Endothelial cell of umbilical vein (primary cell): Measurements from ENCODE around the gene HADH. TPM values are rescaled to one million over a fixed set of nuclear protein-coding genes. Genes with fewer than 3 reads are reported as not detected.

Experiments used
- BruUV-seq: library from RNA; stranded (reverse); fragments of 400-500 nt; replicated peaks from 2 replicates; lab custom pipeline; 2021; lab: Mats Ljungman, UMichigan
- CTCF ChIA-PET: fragments of 300-600, 350-600 bp; sonication (Branson Sonifier 250); formaldehyde crosslinking; loops from one replicate; lab custom pipeline; 2021; ENCODE audit warnings: antibody characterized with exemption, inconsistent platforms; lab: Charles Lee
- POLR2A ChIA-PET: fragments of 300-600, 350-600 bp; sonication (Branson Sonifier 250); formaldehyde crosslinking; loops from one replicate; lab custom pipeline; 2021; ENCODE audit warnings: antibody characterized with exemption, inconsistent platforms; lab: Charles Lee
- DNase-seq: peaks from one replicate; pipeline ENCODE4 v3.0.0-alpha.2; 2011; ENCODE audit warnings: low read depth, low spot score
- FAIRE-seq: peaks from 2 replicates; lab custom pipeline; 2011; peaks lifted over from hg19 to GRCh38; lab: Jason Lieb, UNC
- H2AFZ ChIP-seq: 2 replicates; pipeline ENCODE4 v1.6.0; 2012; ENCODE audit warnings: low read depth, low read length, control low read depth, inconsistent platforms
- H3K27ac ChIP-seq: 2 replicates; pipeline ENCODE4 v1.5.1; 2011; ENCODE audit warnings: low read depth, mild to moderate bottlenecking, control low read depth, low read length, moderate library complexity; ENCODE audit not compliant: insufficient read depth
- H3K27me3 ChIP-seq, 2 experiments: 2 replicates each; pipeline versions ENCODE4 v1.6.0 to v1.6.1; 2011; ENCODE audit warnings: low read length in 2 of 2, mixed read lengths in 1 of 2; ENCODE audit not compliant: control insufficient read depth in 2 of 2, insufficient read depth in 2 of 2
- H3K36me3 ChIP-seq, 2 experiments: 2 replicates in 1 of 2; 3 replicates in 1 of 2; pipeline ENCODE4 v1.5.1; 2011; ENCODE audit warnings: low read length in 2 of 2, mild to moderate bottlenecking in 1 of 2, moderate library complexity in 1 of 2; ENCODE audit not compliant: control insufficient read depth in 2 of 2, insufficient read depth in 2 of 2; ENCODE audit errors: extremely low read depth in 1 of 2
- H3K4me1 ChIP-seq: 3 replicates; pipeline ENCODE4 v1.5.1; 2011; ENCODE audit warnings: mild to moderate bottlenecking, low read length; ENCODE audit not compliant: control insufficient read depth, insufficient read depth; ENCODE audit errors: extremely low read depth
- H3K4me2 ChIP-seq: 2 replicates; pipeline ENCODE4 v1.6.1; 2011; ENCODE audit warnings: low read length, control low read depth, mixed read lengths; ENCODE audit not compliant: insufficient read depth
- H3K4me3 ChIP-seq, 3 experiments: fragments of 200-600 bp in 1 of 3; sonication (generic), shearing (Covaris generic) in 1 of 3; replicated peaks in 1 of 3; 2 replicates each; pipeline ENCODE4 v1.5.1; 2011 to 2016; ENCODE audit warnings: control low read depth in 3 of 3, low read length in 3 of 3, mild to moderate bottlenecking in 2 of 3, inconsistent platforms in 1 of 3, low read depth in 1 of 3, moderate library complexity in 1 of 3; ENCODE audit not compliant: insufficient read depth in 1 of 3
- H3K79me2 ChIP-seq: 2 replicates; pipeline ENCODE4 v1.6.0; 2012; ENCODE audit warnings: low read length, inconsistent platforms; ENCODE audit not compliant: control insufficient read depth, insufficient read depth
- H3K9ac ChIP-seq: replicated peaks from 2 replicates; pipeline ENCODE3; 2011; ENCODE audit warnings: low read length, control low read depth; ENCODE audit not compliant: insufficient read depth; ENCODE audit errors: extremely low read depth
- H3K9me1 ChIP-seq: replicated peaks from 3 replicates; pipeline ENCODE4 v1.6.0; 2011; ENCODE audit warnings: mild to moderate bottlenecking, low read length; ENCODE audit not compliant: control insufficient read depth, insufficient read depth; ENCODE audit errors: extremely low read depth
- H3K9me3 ChIP-seq: replicated peaks from 2 replicates; pipeline ENCODE4 v1.5.1; 2012; ENCODE audit warnings: low read length, inconsistent platforms; ENCODE audit not compliant: control insufficient read depth, insufficient read depth
- H4K20me1 ChIP-seq: replicated peaks from 2 replicates; pipeline ENCODE3; 2011; ENCODE audit warnings: mild to moderate bottlenecking, low read length; ENCODE audit not compliant: control insufficient read depth, insufficient read depth; ENCODE audit errors: extremely low read depth
- CTCF ChIP-seq, 2 donors: IDR thresholded peaks; 1 replicate in 1 of 2; 2 replicates in 1 of 2; pipeline ENCODE4 v1.5.1; 2011; ENCODE audit warnings: low read length in 2 of 2, mild to moderate bottlenecking in 2 of 2, moderate library complexity in 2 of 2, control low read depth in 1 of 2, inconsistent platforms in 1 of 2, low read depth in 1 of 2; ENCODE audit not compliant: insufficient read depth in 1 of 2; ENCODE audit errors: extremely low read depth in 1 of 2
- EZH2 ChIP-seq: IDR thresholded peaks from 2 replicates; pipeline ENCODE4 v1.6.1; 2012; ENCODE audit warnings: borderline replicate concordance, low read depth, mild to moderate bottlenecking, moderate library complexity, low read length, inconsistent platforms; ENCODE audit not compliant: severe bottlenecking
- FOS ChIP-seq: IDR thresholded peaks from 2 replicates; pipeline ENCODE4 v1.6.1; 2011; ENCODE audit warnings: mild to moderate bottlenecking, low read length, moderate library complexity, borderline replicate concordance; ENCODE audit not compliant: insufficient read depth
- GATA2 ChIP-seq: IDR thresholded peaks from 2 replicates; pipeline ENCODE4 v1.7.0; 2011; ENCODE audit warnings: low read depth, mild to moderate bottlenecking, moderate library complexity, mixed read lengths, low read length; ENCODE audit not compliant: insufficient read length, insufficient read depth
- JUN ChIP-seq: IDR thresholded peaks from 2 replicates; pipeline ENCODE4 v1.6.1; 2011; ENCODE audit warnings: borderline replicate concordance, low read depth; ENCODE audit not compliant: insufficient read length, insufficient read depth
- MAX ChIP-seq: IDR thresholded peaks from 2 replicates; pipeline ENCODE4 v1.6.1; 2011; ENCODE audit not compliant: insufficient read depth, insufficient read length
- MYC ChIP-seq: IDR thresholded peaks from one replicate; pipeline ENCODE4 v1.6.1; 2011; ENCODE audit warnings: mild to moderate bottlenecking, low read depth, low read length
- POLR2A ChIP-seq: IDR thresholded peaks from 2 replicates; pipeline ENCODE4 v1.6.1; 2012; ENCODE audit warnings: low read depth, mild to moderate bottlenecking, control low read depth, low read length
- POLR2AphosphoS5 ChIP-seq: IDR thresholded peaks from 2 replicates; pipeline ENCODE4 v1.6.1; 2012; ENCODE audit warnings: low read depth, mild to moderate bottlenecking, control low read depth, low read length, moderate library complexity; ENCODE audit not compliant: insufficient read depth
- dilution Hi-C: fragments of 300-500 bp; cut with MboI; formaldehyde crosslinking; loops from one replicate; pipeline ENCODE4 v1.15.0; 2019; ENCODE audit warnings: low sequenced_read_pairs; ENCODE audit not compliant: extremely low pct_ligation_motif_present
- intact Hi-C: fragments of 100-400 bp; cut with micrococcal nuclease; formaldehyde crosslinking; loops from one replicate; pipeline ENCODE4 v1.10.0; 2022
- polyA plus RNA-seq, 4 experiments: library from polyadenylated mRNA; depleted of rRNA in 3 of 4; stranded (reverse) in 3 of 4; unstranded in 1 of 4; fragments of >200 nt; gene quantifications; 2 replicates each; pipeline versions ENCODE4 v1.2.1 to v1.2.3, GENCODE V29; 2011 to 2012; ENCODE audit warnings: missing spikeins in 1 of 4
- total RNA-seq: library from RNA; stranded (reverse); gene quantifications from 2 replicates; pipeline ENCODE4 v1.2.3, GENCODE V29; 2021

Gene HADH
- total and polyA plus RNA-seq, 2 donors (not counting 3 experiments of a cell fraction or from before 2014, with no cell fraction given): 19.2 to 20.3 TPM

GRCh38 chr4:108048997-108049396, 59.3 kb downstream of the HADH start:
- H4K20me1 ChIP-seq: no peaks in the 10 kb centered on the region
- POLR2A ChIA-PET: no interaction called here
- DNase-seq (no peak), FAIRE-seq (no peak)
- H3K9me3 ChIP-seq: no peaks in the 10 kb centered on the region
- dilution Hi-C loops (no loop called here), intact Hi-C loops (no loop called here)
- BruUV-seq: no TSS peak
- no peak overlapping the region for H3K27ac ChIP-seq
- no peaks in the 10 kb centered on the region for H3K9me1 ChIP-seq
- TF ChIP-seq GATA2: no peak
- no peak overlapping the region for H3K4me2 ChIP-seq
- H3K27me3 ChIP-seq: peaks cover 0 to 3% of the 10 kb centered on the region in 2 experiments
- CTCF ChIA-PET: interaction anchor here (0.6 to 1.2 kb wide), 2 partner anchors 19 to 531 kb away, joined by 3 to 5 read pairs; no protein-coding TSS in a partner anchor
- H3K36me3 ChIP-seq: no peaks in the 10 kb centered on the region
- no peak overlapping the region for H3K9ac ChIP-seq
- H2AFZ ChIP-seq: no peak overlapping the region
- H3K4me1 ChIP-seq: peaks cover 5% of the 10 kb centered on the region
- no peak overlapping the region for H3K4me3 ChIP-seq
- H3K79me2 ChIP-seq: no peaks in the 10 kb centered on the region

GRCh38 chr4:108049406-108049805, 59.7 kb downstream of the HADH start:
- Histone ChIP-seq H3K4me1 (peaks cover 2% of the 10 kb centered on the region), H3K4me2 (no peak overlapping the region), H2AFZ (no peak overlapping the region), H3K27ac (no peak overlapping the region), H3K36me3 (no peaks in the 10 kb centered on the region), H3K9me1 (no peaks in the 10 kb centered on the region), H3K9ac (no peak overlapping the region), H4K20me1 (no peaks in the 10 kb centered on the region), H3K9me3 (no peaks in the 10 kb centered on the region), H3K27me3 (peaks cover 0 to 3% of the 10 kb centered on the region in 2 experiments), H3K79me2 (no peaks in the 10 kb centered on the region), H3K4me3 (no peak overlapping the region)
- intact Hi-C loops: no loop called here
- ChIA-PET POLR2A (no interaction called here), CTCF (interaction anchor here (0.6 kb wide), 1 partner anchor 531 kb away, joined by 3 read pairs; no protein-coding TSS in a partner anchor)
- TF ChIP-seq FOS (no peak), POLR2AphosphoS5 (no peak), GATA2 (no peak), EZH2 (no peak), JUN (no peak), MYC (no peak), MAX (no peak), POLR2A (no peak), CTCF (IDR thresholded peaks at IDR 0.05; ENCODE audit: extremely low read depth in 1 of 2, insufficient read depth in 1 of 2, low read depth in 1 of 2, low read length in 2 of 2) (no peak)
- dilution Hi-C loops: no loop called here
- DNase-seq (no peak), FAIRE-seq (no peak)
- BruUV-seq: no TSS peak
